Stimulated activated naive B cell treated with anti-CD40 and anti-IgM and Interleukin-4, amounts not matched to agents 10 μg/mL and 1 μg/mL and 100 μg/mL, for 72 hours (primary cell): ENCODE data around the gene NUMB.

ENCODE experiments used
- ATAC-seq, 2 donors: fragments of 150-1000 bp; cut with Tn5 transposase; replicated peaks; 2 replicates each; pipeline ENCODE4 v1.10.0; 2021; ENCODE audit warnings: moderate library complexity in 1 of 2
- DNase-seq: peaks from one replicate; pipeline ENCODE4 v3.0.0; 2021
- H3K27ac Mint-ChIP-seq: one replicate; pipeline ENCODE4 v1.8.0; 2022; ENCODE audit warnings: mild to moderate bottlenecking, mixed read lengths
- H3K27me3 Mint-ChIP-seq, 2 donors: one replicate each; pipeline ENCODE4 v1.8.0; 2022; ENCODE audit warnings: mixed read lengths in 2 of 2
- H3K36me3 Mint-ChIP-seq, 2 donors: one replicate each; pipeline ENCODE4 v1.8.0; 2022; ENCODE audit warnings: mixed read lengths in 2 of 2, mild to moderate bottlenecking in 1 of 2
- H3K4me1 Mint-ChIP-seq, 2 donors: one replicate each; pipeline ENCODE4 v1.8.0; 2022; ENCODE audit warnings: mixed read lengths in 2 of 2, mild to moderate bottlenecking in 1 of 2
- H3K4me3 Mint-ChIP-seq, 2 donors: one replicate each; pipeline ENCODE4 v1.8.0; 2022; ENCODE audit warnings: mild to moderate bottlenecking in 2 of 2, mixed read lengths in 2 of 2, moderate library complexity in 1 of 2
- H3K9me3 Mint-ChIP-seq, 2 donors: one replicate each; pipeline ENCODE4 v1.8.0; 2022; ENCODE audit warnings: mixed read lengths in 2 of 2, mild to moderate bottlenecking in 1 of 2

Gene NUMB

DNA sequence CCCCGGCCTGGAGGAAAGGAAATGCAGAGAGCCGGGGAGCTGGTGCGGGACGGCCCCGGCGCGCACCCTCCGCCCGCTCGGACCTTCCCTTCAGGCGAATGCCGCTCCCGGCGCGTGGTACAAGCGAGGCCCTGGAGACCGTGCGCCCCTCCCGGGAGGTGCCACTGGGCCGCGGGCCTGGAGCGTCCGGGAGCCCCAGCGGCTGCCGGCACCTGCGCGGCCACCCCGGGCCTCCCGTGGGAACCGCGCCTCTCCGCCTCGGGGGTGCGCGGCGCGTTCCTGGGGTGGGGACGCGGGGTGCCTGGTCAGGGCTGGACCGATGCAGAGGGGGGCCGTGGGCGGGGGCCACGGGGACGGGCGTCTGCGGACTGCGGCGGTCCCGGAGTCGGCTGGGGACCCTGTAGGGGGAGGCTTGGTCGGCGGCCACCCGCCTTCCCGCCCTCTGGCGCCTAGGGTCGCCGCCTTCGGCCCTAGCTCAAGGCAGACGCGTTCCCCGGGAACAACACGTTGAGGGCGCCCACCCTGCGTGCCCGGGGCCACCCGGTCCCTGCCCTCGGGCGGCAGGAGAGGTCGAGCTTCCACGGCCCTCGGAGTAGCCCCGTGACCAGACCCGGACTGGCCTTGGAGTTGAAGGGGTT is 220.4 kb downstream of the NUMB start:
- DNase-seq (no peak), ATAC-seq (peak; percentile 15 to 22)
- peaks cover 48 to 71% of the 10 kb centered on the region in 2 donors for H3K4me1 Mint-ChIP-seq
- peaks cover 0 to 4% of the 10 kb centered on the region in 2 donors for H3K36me3 Mint-ChIP-seq
- no peak overlapping the region for H3K27ac Mint-ChIP-seq
- H3K27me3 Mint-ChIP-seq: peaks cover 71 to 85% of the 10 kb centered on the region in 2 donors
- H3K4me3 Mint-ChIP-seq: peak overlapping the region; percentile 70 to 79
- no peaks in the 10 kb centered on the region for H3K9me3 Mint-ChIP-seq

DNA sequence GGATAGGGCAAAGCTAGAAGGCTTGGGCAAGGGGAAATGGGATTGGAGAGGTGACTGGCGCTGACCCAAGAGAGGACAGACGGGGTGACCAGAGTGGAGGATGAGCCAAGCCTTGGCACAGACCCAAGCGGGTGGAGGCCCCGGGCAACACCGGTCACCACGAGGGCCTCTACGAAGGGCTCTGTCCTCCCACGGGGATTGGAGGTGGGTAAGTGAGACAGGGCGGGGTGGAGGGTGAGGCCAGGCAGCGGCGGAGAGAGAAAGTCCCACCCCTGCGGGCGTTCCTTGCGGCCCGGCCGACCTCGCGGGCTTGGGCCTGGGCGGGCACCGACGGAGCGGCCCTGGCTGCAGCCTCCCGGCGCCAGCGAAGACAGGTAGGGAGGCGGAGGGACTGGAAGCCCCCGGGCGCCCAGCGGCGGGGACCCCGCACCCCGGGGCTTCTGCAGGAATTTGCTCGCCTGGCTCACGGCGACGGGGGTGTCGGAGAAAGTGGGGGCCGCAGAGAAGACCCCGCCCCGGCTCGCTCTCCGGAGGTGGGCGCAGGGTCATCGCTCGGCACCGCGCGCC is 221.0 kb downstream of the NUMB start, which contains the start of gene PAPLN:
Gene PAPLN, plus strand, starts transcription at position 288 of the 567 bp plus-strand sequence. CDS start 2,273 bp downstream, outside the sequence.
- ATAC-seq (peak; percentile 40 to 45), DNase-seq (no peak)
- Mint-ChIP-seq H3K4me1 (peaks cover 44 to 65% of the 10 kb centered on the region in 2 donors), H3K27ac (no peak within 1 kb of the TSS), H3K9me3 (no peaks in the 10 kb centered on the region), H3K4me3 (peak within 1 kb of the TSS; percentile 79 to 82), H3K27me3 (peaks cover 70 to 80% of the 10 kb centered on the region in 2 donors), H3K36me3 (peaks cover 0 to 4% of the 10 kb centered on the region in 2 donors)

DNA sequence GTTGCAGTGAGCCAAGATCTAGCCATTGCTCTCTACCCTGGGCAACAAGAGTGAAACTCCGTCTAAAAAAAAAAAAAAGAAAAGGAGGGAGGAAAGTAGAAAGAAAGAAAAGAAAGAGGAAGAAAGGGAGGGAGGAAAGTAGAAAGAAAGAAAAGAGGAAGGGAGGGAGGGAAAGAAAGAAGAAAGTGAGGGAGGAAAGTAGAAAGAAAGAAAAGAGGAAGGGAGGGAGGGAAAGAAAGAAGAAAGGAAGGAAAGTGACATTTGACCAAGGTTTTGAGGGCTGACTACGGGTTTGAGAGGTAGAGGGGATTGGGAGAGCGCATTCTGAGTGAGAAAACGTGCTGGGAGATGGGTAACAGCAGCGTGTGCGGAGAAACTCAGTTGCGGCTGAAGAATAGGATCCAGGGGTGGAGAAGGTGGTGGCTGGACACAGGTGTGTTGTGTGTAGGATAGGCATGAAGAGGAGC is 221.6 kb downstream of the NUMB start:
- ATAC-seq (peak in 1 of 2 donors; percentile 1), DNase-seq (no peak)
- H3K4me3 Mint-ChIP-seq: peak overlapping the region; percentile 79 to 82
- H3K27ac Mint-ChIP-seq: no peak overlapping the region
- peaks cover 66 to 77% of the 10 kb centered on the region in 2 donors for H3K27me3 Mint-ChIP-seq
- peaks cover 41 to 60% of the 10 kb centered on the region in 2 donors for H3K4me1 Mint-ChIP-seq
- peaks cover 0 to 4% of the 10 kb centered on the region in 2 donors for H3K36me3 Mint-ChIP-seq
- no peaks in the 10 kb centered on the region for H3K9me3 Mint-ChIP-seq

DNA sequence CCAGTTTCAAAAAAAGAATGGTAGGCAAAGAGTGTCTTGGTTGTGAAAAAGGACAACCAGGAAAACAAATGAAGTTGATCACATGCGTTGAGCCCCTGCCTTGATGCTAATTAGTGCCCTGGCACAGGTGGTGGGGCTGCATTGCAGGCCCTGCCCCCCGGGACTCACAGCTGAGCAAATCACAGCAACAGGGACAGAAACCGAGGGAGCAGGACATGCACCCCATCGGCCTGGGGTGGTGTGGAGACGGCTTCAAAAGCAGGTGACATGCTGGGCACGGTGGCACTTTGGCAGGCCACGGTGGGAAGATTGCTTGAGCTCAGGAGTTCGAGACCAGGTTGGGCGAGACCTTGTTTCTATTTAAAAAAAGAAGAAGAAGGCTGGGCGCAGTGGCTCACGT is 222.2 kb downstream of the NUMB start:
- peak overlapping the region in 1 of 2 donors; percentile 79 for H3K4me3 Mint-ChIP-seq
- ATAC-seq: no peak
- H3K36me3 Mint-ChIP-seq: peaks cover 0 to 4% of the 10 kb centered on the region in 2 donors
- H3K9me3 Mint-ChIP-seq: no peaks in the 10 kb centered on the region
- DNase-seq: no peak
- peaks cover 35 to 54% of the 10 kb centered on the region in 2 donors for H3K4me1 Mint-ChIP-seq
- no peak overlapping the region for H3K27ac Mint-ChIP-seq
- H3K27me3 Mint-ChIP-seq: peaks cover 65 to 71% of the 10 kb centered on the region in 2 donors

DNA sequence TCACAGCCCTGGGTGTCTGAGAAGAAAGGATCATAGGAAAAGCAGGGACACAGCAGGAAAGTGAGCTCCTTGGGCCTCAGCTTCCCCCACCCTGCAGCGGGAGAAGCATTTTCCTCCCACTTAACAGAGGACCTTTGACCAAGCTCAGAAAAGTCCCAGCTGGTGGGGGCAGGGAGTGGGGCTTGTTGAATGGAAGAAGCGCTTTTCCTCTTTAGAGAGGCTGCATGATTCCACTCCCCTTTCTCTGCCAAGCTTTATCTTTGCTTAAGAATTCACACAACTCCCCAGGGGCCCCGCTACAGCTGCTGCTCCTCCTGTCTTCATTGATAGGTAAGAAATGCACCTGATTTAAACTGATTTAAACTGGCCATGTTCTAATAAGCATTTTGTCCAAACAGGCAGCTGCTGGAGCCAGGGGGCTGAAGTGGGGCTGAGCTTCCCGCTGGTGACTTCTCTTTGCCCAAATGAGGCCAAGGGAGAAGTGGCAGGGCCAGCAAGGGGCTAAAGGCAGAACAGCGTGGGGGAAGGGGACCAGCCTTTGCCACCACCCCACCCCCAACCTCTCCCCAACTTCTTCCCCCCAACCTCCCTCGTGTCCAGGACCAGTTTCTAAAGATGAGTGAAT is 222.7 kb downstream of the NUMB start:
- DNase-seq (no peak), ATAC-seq (no peak)
- H3K4me1 Mint-ChIP-seq: peaks cover 30 to 49% of the 10 kb centered on the region in 2 donors
- peaks cover 0 to 4% of the 10 kb centered on the region in 2 donors for H3K36me3 Mint-ChIP-seq
- no peak overlapping the region for H3K27ac Mint-ChIP-seq
- H3K9me3 Mint-ChIP-seq: no peaks in the 10 kb centered on the region
- no peak overlapping the region for H3K4me3 Mint-ChIP-seq
- peaks cover 61 to 66% of the 10 kb centered on the region in 2 donors for H3K27me3 Mint-ChIP-seq

DNA sequence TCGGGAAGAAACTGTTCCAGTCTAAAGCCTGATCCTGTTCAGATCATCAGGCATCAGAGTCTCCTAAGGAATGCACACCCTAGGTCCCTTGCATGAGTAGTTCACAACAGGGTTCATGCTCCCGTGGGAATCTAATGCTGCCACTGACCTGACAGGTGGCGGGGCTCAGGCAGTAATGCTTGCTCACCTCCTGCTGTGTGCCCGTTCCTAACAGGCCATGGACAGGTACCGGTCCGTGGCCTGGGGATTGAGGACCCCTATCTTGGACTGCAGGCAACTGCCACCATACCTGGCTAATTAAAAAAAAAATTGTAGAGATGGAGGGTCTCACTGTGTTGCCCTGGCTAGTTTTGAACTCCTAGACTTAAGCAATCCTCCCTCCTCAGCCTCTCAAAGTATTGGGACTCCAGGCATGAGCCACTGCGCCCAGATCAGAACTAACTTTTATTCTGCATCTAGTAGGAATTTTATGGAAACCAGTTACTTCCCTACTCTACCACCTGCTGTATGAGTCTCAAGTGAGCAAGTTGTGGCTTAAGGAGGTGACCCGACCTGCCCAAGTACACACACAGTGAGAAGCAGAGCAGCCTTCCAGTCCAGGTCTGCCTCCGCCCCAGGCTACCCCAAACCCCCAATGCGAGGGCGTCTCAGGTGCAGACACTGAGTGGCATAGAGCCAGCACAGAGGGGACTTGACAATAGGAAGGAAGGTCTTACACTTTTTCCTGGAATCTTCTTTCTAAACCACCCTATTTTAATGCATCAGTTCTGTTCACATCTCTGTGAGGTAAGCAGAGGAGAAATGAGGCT is 223.6 kb downstream of the NUMB start:
- ATAC-seq: no peak
- H3K36me3 Mint-ChIP-seq: peaks cover 0 to 7% of the 10 kb centered on the region in 2 donors
- peaks cover 28 to 41% of the 10 kb centered on the region in 2 donors for H3K4me1 Mint-ChIP-seq
- H3K4me3 Mint-ChIP-seq: no peak overlapping the region
- peaks cover 58% of the 10 kb centered on the region in 2 donors for H3K27me3 Mint-ChIP-seq
- no peaks in the 10 kb centered on the region for H3K9me3 Mint-ChIP-seq
- DNase-seq: no peak
- H3K27ac Mint-ChIP-seq: no peak overlapping the region

DNA sequence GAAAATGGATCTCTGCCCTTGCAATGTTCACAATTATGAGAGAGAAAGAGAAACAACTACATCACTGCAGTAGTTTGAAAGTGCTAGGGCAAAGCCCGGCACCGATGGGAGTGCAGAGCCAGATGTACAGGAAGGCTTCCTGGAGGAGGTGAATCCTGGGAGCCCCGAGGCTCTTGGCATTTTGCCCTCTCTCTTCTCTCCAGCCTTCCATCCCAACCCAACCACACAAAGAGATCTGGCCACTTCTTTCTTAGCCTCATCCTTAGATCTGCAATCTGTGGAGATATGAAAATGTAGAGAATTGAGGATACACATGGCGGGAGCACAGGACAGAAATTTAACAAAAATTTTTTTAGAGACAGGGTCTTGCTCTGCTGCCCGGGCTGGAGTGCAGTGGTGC is 224.3 kb downstream of the NUMB start:
- H3K4me3 Mint-ChIP-seq: no peak overlapping the region
- peaks cover 51 to 52% of the 10 kb centered on the region in 2 donors for H3K27me3 Mint-ChIP-seq
- H3K36me3 Mint-ChIP-seq: peaks cover 3 to 7% of the 10 kb centered on the region in 2 donors
- peaks cover 25 to 34% of the 10 kb centered on the region in 2 donors for H3K4me1 Mint-ChIP-seq
- no peak for ATAC-seq
- no peaks in the 10 kb centered on the region for H3K9me3 Mint-ChIP-seq
- H3K27ac Mint-ChIP-seq: no peak overlapping the region
- DNase-seq: no peak

DNA sequence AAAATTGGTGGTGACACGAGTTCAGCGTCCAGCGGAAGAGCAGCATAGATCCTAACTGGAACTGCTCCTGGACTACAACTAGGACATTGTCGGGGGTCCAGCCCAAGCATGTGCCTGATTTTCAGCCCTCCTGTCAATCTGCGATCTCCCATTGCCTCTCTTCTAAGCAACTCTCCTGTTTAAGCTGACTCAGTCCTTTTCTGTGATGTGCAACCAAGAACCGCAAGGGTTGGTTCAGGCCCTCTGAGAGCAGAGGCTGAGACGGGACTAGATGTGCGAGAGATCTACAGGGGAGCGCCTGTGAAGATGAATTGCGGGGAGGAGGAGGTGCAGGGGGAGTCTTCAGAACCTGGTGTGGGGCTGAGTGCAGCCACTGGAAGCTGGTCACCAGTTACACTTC is 224.8 kb downstream of the NUMB start:
- DNase-seq (no peak), ATAC-seq (no peak)
- peaks cover 46 to 49% of the 10 kb centered on the region in 2 donors for H3K27me3 Mint-ChIP-seq
- no peaks in the 10 kb centered on the region for H3K9me3 Mint-ChIP-seq
- H3K27ac Mint-ChIP-seq: peak overlapping the region; percentile 7
- H3K4me3 Mint-ChIP-seq: no peak overlapping the region
- peaks cover 3 to 11% of the 10 kb centered on the region in 2 donors for H3K36me3 Mint-ChIP-seq
- H3K4me1 Mint-ChIP-seq: peaks cover 22 to 29% of the 10 kb centered on the region in 2 donors

DNA sequence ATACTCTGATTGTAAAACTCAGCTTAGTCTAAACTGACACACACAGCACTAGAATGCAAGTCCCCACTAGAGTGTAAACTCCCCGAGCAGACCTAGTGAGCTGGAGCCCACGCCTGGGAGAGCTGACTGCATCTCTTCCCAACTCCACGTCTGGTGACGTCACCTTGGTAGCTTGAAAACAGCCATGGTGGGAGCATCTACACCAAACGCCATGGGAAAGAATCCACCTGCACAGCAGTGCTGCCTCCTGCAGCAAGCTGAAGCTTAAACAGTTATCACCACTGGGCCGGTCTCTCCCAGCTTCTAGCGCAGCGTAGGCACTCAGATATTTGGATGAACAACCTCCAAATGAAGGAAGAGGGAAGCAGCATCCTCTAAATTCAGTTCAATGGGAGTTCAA is 225.4 kb downstream of the NUMB start:
- H3K4me3 Mint-ChIP-seq: no peak overlapping the region
- no peak overlapping the region for H3K27ac Mint-ChIP-seq
- DNase-seq (no peak), ATAC-seq (no peak)
- no peaks in the 10 kb centered on the region for H3K9me3 Mint-ChIP-seq
- peaks cover 41 to 44% of the 10 kb centered on the region in 2 donors for H3K27me3 Mint-ChIP-seq
- H3K4me1 Mint-ChIP-seq: peaks cover 22 to 28% of the 10 kb centered on the region in 2 donors
- peaks cover 8 to 17% of the 10 kb centered on the region in 2 donors for H3K36me3 Mint-ChIP-seq

DNA sequence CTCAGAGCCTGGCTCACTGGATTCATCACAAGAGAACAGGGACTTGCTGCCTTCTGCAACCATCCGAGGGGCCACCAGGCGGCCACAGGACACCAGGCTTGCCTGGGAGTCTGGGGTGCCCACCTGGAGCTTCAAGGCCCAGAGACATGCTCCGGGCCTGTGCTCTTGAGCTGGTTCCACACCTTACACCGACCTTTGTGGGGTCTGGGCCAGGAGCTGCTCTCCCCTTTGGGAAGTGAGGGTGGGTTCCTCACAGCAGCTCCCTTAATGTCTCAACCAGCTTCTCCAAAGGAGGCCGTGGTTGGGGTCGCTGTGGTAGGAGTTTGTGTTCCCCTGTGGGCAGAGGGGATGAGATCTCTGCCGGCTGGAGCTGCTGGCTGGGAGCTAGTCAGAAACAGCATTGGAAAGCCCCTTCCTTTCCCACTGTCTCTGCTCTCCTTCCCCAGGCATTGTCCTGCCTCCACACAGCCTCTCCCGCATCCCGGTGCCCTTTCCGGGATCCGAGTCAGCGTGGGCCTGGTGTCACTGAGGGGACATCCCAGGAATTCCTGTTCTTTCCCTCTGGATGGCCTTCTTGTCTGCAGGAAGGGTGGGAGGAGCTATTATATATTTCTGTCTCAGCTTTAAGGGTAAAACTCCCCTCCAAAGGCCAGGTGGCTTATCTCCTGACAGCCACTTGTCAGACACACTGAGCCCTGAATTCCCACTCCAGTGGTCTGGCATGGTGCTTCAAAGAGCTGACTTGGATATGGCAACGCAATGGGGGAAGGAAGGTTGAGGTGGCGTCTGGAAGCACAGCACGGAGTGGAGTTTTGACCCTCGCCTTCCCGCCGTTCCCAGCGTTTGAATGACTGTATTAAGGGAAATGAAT is 226.1 kb downstream of the NUMB start:
- peaks cover 22 to 24% of the 10 kb centered on the region in 2 donors for H3K4me1 Mint-ChIP-seq
- peaks cover 13 to 18% of the 10 kb centered on the region in 2 donors for H3K36me3 Mint-ChIP-seq
- no peaks in the 10 kb centered on the region for H3K9me3 Mint-ChIP-seq
- peaks cover 39 to 42% of the 10 kb centered on the region in 2 donors for H3K27me3 Mint-ChIP-seq
- DNase-seq: no peak
- no peak overlapping the region for H3K27ac Mint-ChIP-seq
- peak; percentile 57 to 60 for ATAC-seq
- no peak overlapping the region for H3K4me3 Mint-ChIP-seq

DNA sequence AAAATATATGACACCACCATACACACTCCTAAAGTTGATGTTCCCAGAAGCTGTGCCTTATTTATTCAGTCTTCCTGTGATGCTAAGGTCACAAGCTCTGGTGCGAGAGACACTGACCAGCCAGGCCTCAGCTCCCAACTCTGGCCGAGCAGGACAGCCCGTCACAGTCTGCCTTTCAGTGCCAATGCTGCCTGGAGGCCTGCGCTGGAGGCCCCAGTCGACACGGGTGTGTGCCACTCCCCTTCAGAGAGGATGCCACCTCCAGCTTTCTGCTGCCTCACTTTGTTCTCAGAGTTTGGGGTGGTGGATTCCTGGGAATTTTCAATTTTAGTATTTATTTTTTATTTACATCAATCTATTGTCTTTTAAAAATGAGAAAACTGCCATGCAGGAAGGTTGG is 228.3 kb downstream of the NUMB start:
- Mint-ChIP-seq H3K36me3 (peaks cover 20 to 22% of the 10 kb centered on the region in 2 donors), H3K9me3 (no peaks in the 10 kb centered on the region), H3K4me1 (peaks cover 5 to 6% of the 10 kb centered on the region in 2 donors), H3K27ac (no peak overlapping the region), H3K27me3 (peaks cover 17 to 21% of the 10 kb centered on the region in 2 donors), H3K4me3 (no peak overlapping the region)
- ATAC-seq: no peak
- no peak for DNase-seq

DNA sequence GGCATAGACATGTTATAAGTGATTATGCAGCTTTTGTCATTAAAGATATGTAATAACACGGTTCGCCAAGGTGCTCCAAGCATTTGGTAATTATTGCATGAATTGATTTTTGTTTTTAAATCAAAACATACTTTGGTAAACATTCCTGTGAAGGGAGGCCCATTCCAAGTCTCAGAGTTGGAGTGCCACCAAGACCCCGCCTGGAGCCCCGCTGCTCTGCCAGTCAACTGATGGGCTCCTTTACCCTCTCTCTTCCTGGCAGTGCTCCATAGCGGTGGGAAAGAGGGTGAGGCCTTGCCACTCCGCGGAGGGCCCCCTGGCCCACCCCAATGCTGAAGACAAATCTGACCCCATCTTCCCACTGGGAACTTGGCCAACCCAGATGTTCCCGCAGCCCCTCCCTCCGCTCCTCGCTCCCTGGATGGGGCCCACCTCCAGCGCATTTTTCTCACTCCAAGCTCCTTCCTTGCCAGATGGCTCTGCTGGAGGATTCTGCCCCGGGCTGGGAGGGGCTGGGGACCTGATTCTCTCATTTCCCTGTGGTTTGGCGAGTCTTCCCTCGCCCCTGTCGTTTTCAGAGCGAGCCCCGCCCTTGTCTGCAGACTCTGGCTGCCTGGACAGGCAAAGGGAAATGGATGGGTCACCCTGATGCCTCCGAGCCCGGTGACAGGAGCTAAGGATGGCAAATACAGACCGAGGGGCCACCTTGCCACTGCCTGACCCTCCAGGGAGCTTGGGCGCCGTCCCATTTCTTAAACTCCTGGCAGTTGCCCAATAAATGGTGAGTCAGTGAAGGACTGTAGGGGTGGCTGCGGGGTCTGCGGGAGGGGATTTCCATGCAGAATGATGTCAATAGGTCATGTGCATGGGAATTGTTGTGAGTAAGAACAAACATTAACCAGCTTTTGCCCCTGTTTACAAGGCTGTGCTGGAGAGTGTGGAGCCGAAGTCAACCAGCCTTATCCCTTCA is 230.2 kb downstream of the NUMB start:
- no peak overlapping the region for H3K27ac Mint-ChIP-seq
- H3K27me3 Mint-ChIP-seq: peaks cover 0 to 8% of the 10 kb centered on the region in 2 donors
- no peak for ATAC-seq
- H3K4me3 Mint-ChIP-seq: no peak overlapping the region
- peaks cover 28 to 33% of the 10 kb centered on the region in 2 donors for H3K36me3 Mint-ChIP-seq
- peaks cover 5% of the 10 kb centered on the region in 2 donors for H3K4me1 Mint-ChIP-seq
- no peak for DNase-seq
- no peaks in the 10 kb centered on the region for H3K9me3 Mint-ChIP-seq
